Measurements from ENCODE around the gene SPEF1.
A peak's percentile ranks its signal among the peaks of the same experiment; 100 is the strongest.

The SPEF1 gene

DNA sequence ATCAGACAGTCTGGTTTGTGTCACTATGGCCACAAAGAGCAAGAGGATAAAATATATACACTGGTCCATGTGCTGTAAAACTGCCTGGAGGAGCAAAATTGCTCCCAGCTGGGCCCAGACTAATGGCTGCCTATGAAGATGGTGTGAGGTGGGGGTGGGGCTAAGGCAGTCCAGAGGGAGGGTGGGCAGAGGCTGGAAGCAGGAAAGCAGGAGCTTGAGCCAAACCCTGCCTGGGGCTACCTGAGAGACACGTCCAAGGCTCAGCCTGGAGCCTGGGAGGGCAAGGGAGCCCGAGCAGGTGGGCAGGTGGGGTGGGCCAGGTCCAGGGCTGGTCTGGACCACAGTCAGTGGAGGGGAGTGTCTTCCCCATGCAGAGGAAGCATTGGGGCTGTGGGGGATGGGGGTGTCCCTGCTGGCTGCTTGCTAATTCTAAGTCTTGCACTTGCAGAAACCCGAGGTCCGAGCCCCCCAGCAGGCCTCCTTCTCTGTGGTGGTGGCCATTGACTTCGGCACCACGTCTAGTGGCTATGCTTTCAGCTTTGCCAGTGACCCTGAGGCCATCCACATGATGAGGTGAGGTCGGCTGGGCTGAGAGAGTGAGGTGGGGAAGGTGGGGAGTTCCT is 39.3 kb downstream of the SPEF1 start:
- Histone ChIP-seq H3K4me3 (ENCODE audit: low read length) (no peak overlapping the region), H3K9ac (ENCODE audit: low read depth, low read length) (no peak overlapping the region), H3K9me3 (ENCODE audit: insufficient read depth, low read depth, low read length) (no peaks in the 10 kb centered on the region), H3K27me3 (ENCODE audit: insufficient read depth, low read length) (peaks cover 4% of the 10 kb centered on the region; the same call in 1 of the 2 replicates), H3K36me3 (ENCODE audit: insufficient read depth, low read length) (no peaks in the 10 kb centered on the region), H3K4me1 (ENCODE audit: insufficient read depth, low read length) (peaks cover 10% of the 10 kb centered on the region), H3K27ac (ENCODE audit: low read depth, low read length) (no peak overlapping the region)
- WGBS = 65% methylated on average over 7 of the region's 7 CpGs

- H3K9ac ChIP-seq (ENCODE audit: low read depth, low read length) = no peak overlapping the region
- WGBS = 92% methylated on average over 15 of the region's 15 CpGs
- H3K4me1 ChIP-seq (ENCODE audit: insufficient read depth, low read length) = peaks cover 10% of the 10 kb centered on the region
- no peaks in the 10 kb centered on the region for H3K36me3 ChIP-seq (ENCODE audit: insufficient read depth, low read length)
- H3K4me3 ChIP-seq (ENCODE audit: low read length) = no peak overlapping the region
- no peak overlapping the region for H3K27ac ChIP-seq (ENCODE audit: low read depth, low read length)
- H3K27me3 ChIP-seq (ENCODE audit: insufficient read depth, low read length) = peaks cover 4% of the 10 kb centered on the region; the same call in 1 of the 2 replicates
- H3K9me3 ChIP-seq (ENCODE audit: insufficient read depth, low read depth, low read length) = no peaks in the 10 kb centered on the region
Observed at GRCh38 chr20:3740615-3741301, 40.5 kb downstream of the SPEF1 start.

- Histone ChIP-seq H3K9me3 (ENCODE audit: insufficient read depth, low read depth, low read length) (no peaks in the 10 kb centered on the region), H3K27ac (ENCODE audit: low read depth, low read length) (no peak overlapping the region), H3K9ac (ENCODE audit: low read depth, low read length) (no peak overlapping the region), H3K27me3 (ENCODE audit: insufficient read depth, low read length) (peaks cover 4% of the 10 kb centered on the region; the same call in 1 of the 2 replicates), H3K4me1 (ENCODE audit: insufficient read depth, low read length) (peaks cover 10% of the 10 kb centered on the region), H3K36me3 (ENCODE audit: insufficient read depth, low read length) (no peaks in the 10 kb centered on the region), H3K4me3 (ENCODE audit: low read length) (no peak overlapping the region)
- WGBS = 81% methylated on average over 7 of the region's 7 CpGs
Observed at GRCh38 chr20:3739926-3740451, 41.3 kb downstream of the SPEF1 start.

DNA sequence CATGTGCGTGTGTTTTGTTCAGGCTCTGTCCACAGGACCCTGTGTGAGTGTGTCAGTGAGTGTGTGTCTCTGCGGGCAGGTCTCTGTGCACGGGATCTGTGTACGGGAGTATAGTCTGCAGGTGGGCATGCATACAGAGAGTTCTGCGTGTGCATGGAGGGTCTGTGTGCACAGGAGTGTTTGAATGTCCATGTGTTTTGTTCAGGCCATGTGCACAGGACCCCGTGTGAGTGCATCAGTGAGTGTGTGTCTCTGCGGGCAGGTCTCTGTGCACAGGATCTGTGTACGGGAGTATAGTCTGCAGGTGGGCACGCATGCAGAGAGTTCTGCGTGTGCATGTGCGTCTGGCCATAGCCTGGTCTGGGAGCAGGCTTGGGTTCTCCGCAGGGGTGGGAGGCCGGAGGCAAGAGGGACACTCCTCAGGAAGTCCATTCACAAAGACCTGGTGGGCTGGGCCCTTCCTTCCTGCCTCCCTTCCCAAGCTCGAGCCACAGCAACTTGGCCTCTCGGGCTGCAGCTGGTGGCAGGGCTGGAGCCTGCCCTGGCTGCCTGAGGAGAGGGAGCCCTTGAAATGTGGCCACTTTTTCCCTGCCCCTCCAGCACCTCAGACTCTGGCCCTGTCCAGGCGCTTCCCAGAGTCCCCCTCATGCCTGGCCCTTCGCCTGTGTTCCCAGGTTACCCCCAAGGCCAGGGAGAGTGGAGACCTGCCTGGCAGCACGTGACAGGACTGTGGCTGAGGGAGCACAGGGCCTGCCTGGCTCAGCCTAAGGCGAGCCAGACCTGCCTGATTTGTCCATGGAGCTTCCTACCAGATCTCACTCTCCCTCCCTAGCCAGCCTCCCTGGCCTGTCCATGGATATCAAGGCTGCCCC is 42.0 kb downstream of the SPEF1 start:
- Histone ChIP-seq H3K4me3 (ENCODE audit: low read length) (no peak overlapping the region), H3K27me3 (ENCODE audit: insufficient read depth, low read length) (peaks cover under 1% of the 10 kb centered on the region), H3K27ac (ENCODE audit: low read depth, low read length) (no peak overlapping the region), H3K4me1 (ENCODE audit: insufficient read depth, low read length) (peaks cover 10% of the 10 kb centered on the region; the same call in 1 of the 2 replicates), H3K36me3 (ENCODE audit: insufficient read depth, low read length) (no peaks in the 10 kb centered on the region), H3K9me3 (ENCODE audit: insufficient read depth, low read depth, low read length) (no peaks in the 10 kb centered on the region), H3K9ac (ENCODE audit: low read depth, low read length) (no peak overlapping the region)
- 74% methylated on average over 19 of the region's 19 CpGs for WGBS

- Histone ChIP-seq H3K4me1 (ENCODE audit: insufficient read depth, low read length) (peaks cover 10% of the 10 kb centered on the region; the same call in 1 of the 2 replicates), H3K27ac (ENCODE audit: low read depth, low read length) (no peak overlapping the region), H3K4me3 (ENCODE audit: low read length) (no peak overlapping the region), H3K9me3 (ENCODE audit: insufficient read depth, low read depth, low read length) (no peaks in the 10 kb centered on the region), H3K9ac (ENCODE audit: low read depth, low read length) (no peak overlapping the region), H3K27me3 (ENCODE audit: insufficient read depth, low read length) (peaks cover 5% of the 10 kb centered on the region), H3K36me3 (ENCODE audit: insufficient read depth, low read length) (no peaks in the 10 kb centered on the region)
- 89% methylated on average over 10 of the region's 11 CpGs for WGBS
Observed at GRCh38 chr20:3738111-3739053, 42.9 kb downstream of the SPEF1 start.

GRCh38 chr20:3735768-3736167 is 45.5 kb downstream of the SPEF1 start:
- Histone ChIP-seq H3K9me3 (ENCODE audit: insufficient read depth, low read depth, low read length) (no peaks in the 10 kb centered on the region), H3K36me3 (ENCODE audit: insufficient read depth, low read length) (no peaks in the 10 kb centered on the region), H3K4me1 (ENCODE audit: insufficient read depth, low read length) (peaks cover 10% of the 10 kb centered on the region), H3K27me3 (ENCODE audit: insufficient read depth, low read length) (peaks cover 28% of the 10 kb centered on the region), H3K27ac (ENCODE audit: low read depth, low read length) (no peak overlapping the region), H3K9ac (ENCODE audit: low read depth, low read length) (no peak overlapping the region), H3K4me3 (ENCODE audit: low read length) (no peak overlapping the region)
- WGBS = 92% methylated on average over 4 of the region's 4 CpGs

- Histone ChIP-seq H3K4me1 (ENCODE audit: insufficient read depth, low read length) (peaks cover 2% of the 10 kb centered on the region; the same call in 1 of the 2 replicates), H3K36me3 (ENCODE audit: insufficient read depth, low read length) (no peaks in the 10 kb centered on the region), H3K4me3 (ENCODE audit: low read length) (no peak overlapping the region), H3K27ac (ENCODE audit: low read depth, low read length) (no peak overlapping the region), H3K9me3 (ENCODE audit: insufficient read depth, low read depth, low read length) (no peaks in the 10 kb centered on the region), H3K9ac (ENCODE audit: low read depth, low read length) (no peak overlapping the region), H3K27me3 (ENCODE audit: insufficient read depth, low read length) (peaks cover 28% of the 10 kb centered on the region)
- WGBS = 80% methylated on average over 12 of the region's 12 CpGs
Observed at GRCh38 chr20:3734111-3734843, 47.0 kb downstream of the SPEF1 start.

DNA sequence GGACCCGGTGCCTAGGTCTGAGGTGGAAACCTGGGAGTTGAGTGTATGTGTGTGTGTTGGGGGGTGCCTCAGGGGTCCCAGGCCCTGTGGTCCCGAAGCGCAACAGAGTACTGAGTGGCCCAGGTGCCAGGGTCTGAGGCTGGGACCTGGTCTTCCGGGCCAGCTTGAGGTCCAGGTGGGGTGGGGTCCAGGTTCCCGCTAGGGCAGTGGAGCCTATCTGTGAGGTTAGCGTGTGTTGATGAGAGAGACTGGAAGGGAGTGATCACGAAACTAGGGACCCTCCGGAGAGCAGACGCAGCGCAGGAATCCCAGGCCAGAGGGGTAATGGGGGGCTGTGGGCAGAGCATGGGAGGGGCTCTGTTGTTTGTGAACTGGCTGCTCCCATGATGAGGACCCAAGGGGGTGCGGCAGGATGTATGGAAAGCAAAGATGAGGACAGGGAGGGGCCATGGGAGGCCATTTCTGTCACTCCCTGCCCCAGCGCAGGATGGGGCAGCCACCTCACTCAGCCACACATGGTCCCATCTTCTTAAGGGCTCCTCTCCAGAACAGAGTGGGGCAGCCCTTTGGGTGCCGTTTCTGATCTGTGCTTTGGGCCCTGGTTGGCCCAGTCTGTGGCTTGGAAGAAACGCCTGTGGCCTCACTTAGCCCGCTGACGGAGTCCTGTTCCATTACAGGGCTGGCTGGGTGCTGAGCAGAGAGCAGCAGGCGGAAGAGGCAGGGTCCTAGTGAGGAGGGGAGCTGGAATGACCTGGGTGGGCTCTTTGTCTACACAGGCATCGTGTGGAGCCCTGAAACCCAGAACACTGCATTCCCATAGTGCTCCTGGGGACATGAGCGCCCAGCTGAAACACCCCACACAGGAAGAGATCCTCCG is 47.9 kb downstream of the SPEF1 start:
- H3K9ac ChIP-seq (ENCODE audit: low read depth, low read length) = peak overlapping the region; percentile 55
- no peak overlapping the region for H3K27ac ChIP-seq (ENCODE audit: low read depth, low read length)
- WGBS = 93% methylated on average over 20 of the region's 20 CpGs
- H3K4me1 ChIP-seq (ENCODE audit: insufficient read depth, low read length) = no peaks in the 10 kb centered on the region; the same call in 1 of the 2 replicates
- no peaks in the 10 kb centered on the region for H3K9me3 ChIP-seq (ENCODE audit: insufficient read depth, low read depth, low read length)
- peak overlapping the region; percentile 49 for H3K4me3 ChIP-seq (ENCODE audit: low read length)
- H3K27me3 ChIP-seq (ENCODE audit: insufficient read depth, low read length) = peaks cover 31% of the 10 kb centered on the region
- H3K36me3 ChIP-seq (ENCODE audit: insufficient read depth, low read length) = no peaks in the 10 kb centered on the region

DNA sequence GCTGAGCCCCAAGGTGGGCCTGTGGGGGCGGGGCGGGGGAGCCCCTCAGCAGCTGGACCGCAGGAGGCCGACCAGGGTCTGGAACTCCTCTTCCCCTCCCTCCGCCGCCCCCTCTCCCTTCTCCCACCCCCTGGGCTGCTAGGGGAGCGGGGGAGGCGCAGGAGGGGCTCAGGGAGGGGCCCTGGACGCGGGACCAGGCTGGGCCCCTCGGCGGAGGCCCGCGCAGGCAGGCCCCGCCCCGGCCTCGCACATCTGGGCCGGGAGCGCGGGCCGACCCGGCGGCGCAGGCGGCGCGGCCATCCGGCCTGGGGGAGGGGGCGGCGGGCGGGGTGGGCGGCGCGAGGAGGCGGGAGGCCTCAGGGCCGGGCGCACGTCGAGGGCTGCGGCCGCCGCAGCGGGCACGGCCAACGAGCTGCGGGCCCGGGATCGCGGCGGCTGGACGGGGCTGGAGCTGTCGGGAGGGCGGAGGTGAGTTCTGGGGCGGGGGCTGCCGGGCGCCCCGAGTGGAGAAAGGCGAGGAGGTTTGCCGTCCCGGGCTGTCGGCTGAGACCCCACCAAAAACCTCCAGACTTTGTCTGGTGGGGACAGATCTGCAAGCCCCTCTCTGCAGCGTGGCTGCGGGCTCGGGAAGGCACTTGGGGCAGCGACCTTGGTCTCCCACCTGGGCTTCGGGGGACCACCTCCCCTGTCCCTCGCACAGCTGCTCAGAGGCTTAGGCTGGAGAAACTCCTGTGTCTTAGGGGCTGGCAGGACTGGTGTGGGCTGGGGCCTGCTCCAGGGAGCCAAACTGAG is 48.7 kb downstream of the SPEF1 start, which contains the start of gene HSPA12B:
TSS of gene HSPA12B (plus strand) at position 359 of the 792 bp plus-strand sequence. CDS start 5,990 bp downstream, outside the sequence.
- H3K27ac ChIP-seq (ENCODE audit: low read depth, low read length) = no peak within 1 kb of the TSS
- H3K4me3 ChIP-seq (ENCODE audit: low read length) = peak within 1 kb of the TSS; percentile 49
- WGBS = 15% methylated on average over 64 of the region's 67 CpGs
- peaks cover 36% of the 10 kb centered on the region for H3K27me3 ChIP-seq (ENCODE audit: insufficient read depth, low read length)
- H3K9ac ChIP-seq (ENCODE audit: low read depth, low read length) = peak within 1 kb of the TSS; percentile 55
- H3K36me3 ChIP-seq (ENCODE audit: insufficient read depth, low read length) = no peaks in the 10 kb centered on the region
- H3K4me1 ChIP-seq (ENCODE audit: insufficient read depth, low read length) = no peaks in the 10 kb centered on the region; the same call in 1 of the 2 replicates
- H3K9me3 ChIP-seq (ENCODE audit: insufficient read depth, low read depth, low read length) = no peaks in the 10 kb centered on the region

All from HUES64 (cell line).